Activated T-helper 2 cell treated with anti-CD3 and anti-CD28 coated beads, Interferon-gamma antibody, Interleukin-2, Interleukin-4, amounts not matched to agents 10 μg/mL and 5 μg/mL and 100 μg/mL, durations not matched to agents 14 hours and 24 hours and 36 hours (primary cell): ENCODE results near the gene IDNK. TPM values are rescaled to one million over a fixed set of nuclear protein-coding genes. Genes with fewer than 3 reads are reported as not detected.
A peak's percentile ranks its signal among the peaks of the same experiment; 100 is the strongest.

Experiments used
- DNase-seq: peaks from one replicate; pipeline ENCODE4 v3.0.0; 2021; ENCODE audit warnings: low spot score
- H3K27ac Mint-ChIP-seq: one replicate; pipeline ENCODE4 v1.8.0; 2021; ENCODE audit warnings: mixed read lengths
- H3K27me3 Mint-ChIP-seq: one replicate; pipeline ENCODE4 v1.8.0; 2021; ENCODE audit warnings: low read depth, mixed read lengths
- H3K36me3 Mint-ChIP-seq: one replicate; pipeline ENCODE4 v1.8.0; 2021; ENCODE audit warnings: low read depth, mixed read lengths
- H3K4me1 Mint-ChIP-seq: one replicate; pipeline ENCODE4 v1.8.0; 2021; ENCODE audit warnings: low read depth, mixed read lengths
- H3K4me3 Mint-ChIP-seq: one replicate; pipeline ENCODE4 v1.8.0; 2021; ENCODE audit warnings: low read depth, mild to moderate bottlenecking, moderate library complexity, mixed read lengths
- H3K9me3 Mint-ChIP-seq: one replicate; pipeline ENCODE4 v1.8.0; 2021; ENCODE audit warnings: mixed read lengths
- intact Hi-C: fragments of 100-400 bp; cut with micrococcal nuclease; formaldehyde crosslinking; loops from one replicate; pipeline ENCODE4 v1.15.1; 2023
- total RNA-seq: library from RNA; stranded (reverse); gene quantifications from 2 replicates; pipeline ENCODE4 v1.2.3, GENCODE V29; 2022

Gene IDNK
- total RNA-seq, 1 donor from 2014 or later: 4.9 TPM

DNA sequence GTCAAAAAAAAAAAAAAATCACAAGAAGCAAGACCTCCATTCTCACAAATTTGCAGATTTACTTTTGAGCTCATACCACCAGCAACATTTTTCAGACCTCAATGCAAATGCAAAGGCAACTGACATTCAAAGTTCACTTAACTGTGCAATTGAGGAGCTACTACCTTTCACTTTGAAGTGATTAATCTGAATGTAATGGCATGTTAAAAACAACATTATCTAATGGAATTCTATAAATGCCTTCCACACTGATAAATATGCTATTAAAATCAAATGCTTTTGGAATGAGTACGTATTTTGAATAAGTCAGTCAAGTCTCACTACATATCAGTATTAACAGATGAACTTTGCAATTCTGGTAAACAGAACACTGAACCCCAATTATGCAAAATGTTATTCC lies 52.5 kb downstream of the IDNK start:
- H3K4me1 Mint-ChIP-seq: peaks cover 10% of the 10 kb centered on the region
- intact Hi-C loops: no loop called here
- no peak overlapping the region for H3K4me3 Mint-ChIP-seq
- H3K27ac Mint-ChIP-seq: no peak overlapping the region
- DNase-seq: no peak
- no peaks in the 10 kb centered on the region for H3K9me3 Mint-ChIP-seq
- H3K27me3 Mint-ChIP-seq: no peaks in the 10 kb centered on the region
- H3K36me3 Mint-ChIP-seq: peaks cover 76% of the 10 kb centered on the region

GRCh38 chr9:83677596-83677995 lies 54.7 kb downstream of the IDNK start:
- no peak for DNase-seq
- H3K4me1 Mint-ChIP-seq: peaks cover 17% of the 10 kb centered on the region
- H3K9me3 Mint-ChIP-seq: no peaks in the 10 kb centered on the region
- no peak overlapping the region for H3K27ac Mint-ChIP-seq
- intact Hi-C loops: no loop called here
- peaks cover 77% of the 10 kb centered on the region for H3K36me3 Mint-ChIP-seq
- no peak overlapping the region for H3K4me3 Mint-ChIP-seq
- no peaks in the 10 kb centered on the region for H3K27me3 Mint-ChIP-seq

GRCh38 chr9:83680233-83680632 lies 57.3 kb downstream of the IDNK start:
- H3K36me3 Mint-ChIP-seq: peaks cover 71% of the 10 kb centered on the region
- no peak overlapping the region for H3K27ac Mint-ChIP-seq
- no peaks in the 10 kb centered on the region for H3K9me3 Mint-ChIP-seq
- no peak for DNase-seq
- H3K4me1 Mint-ChIP-seq: peaks cover 16% of the 10 kb centered on the region
- H3K27me3 Mint-ChIP-seq: no peaks in the 10 kb centered on the region
- intact Hi-C loops: no loop called here
- no peak overlapping the region for H3K4me3 Mint-ChIP-seq

DNA sequence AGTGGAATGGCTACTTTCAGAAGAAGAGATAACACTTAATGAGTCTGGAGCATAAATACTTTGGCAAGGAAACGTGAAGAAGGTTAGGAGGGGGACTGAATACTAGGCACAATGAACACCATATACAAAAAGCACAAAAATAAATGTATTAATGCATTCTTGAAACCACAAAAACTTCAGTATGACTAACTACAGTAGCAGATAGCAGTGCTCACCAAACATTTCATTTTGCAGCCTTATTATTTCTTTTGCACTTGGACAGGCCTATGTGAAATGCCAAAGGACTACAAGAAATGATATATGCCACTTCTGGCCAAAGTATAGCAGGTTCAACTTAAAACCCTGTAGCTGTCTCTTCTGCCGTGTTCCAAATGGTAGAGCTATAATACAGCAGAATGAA lies 58.5 kb downstream of the IDNK start:
- intact Hi-C loops: no loop called here
- no peaks in the 10 kb centered on the region for H3K27me3 Mint-ChIP-seq
- no peak overlapping the region for H3K4me3 Mint-ChIP-seq
- H3K27ac Mint-ChIP-seq: peak overlapping the region; percentile 2
- peaks cover 62% of the 10 kb centered on the region for H3K36me3 Mint-ChIP-seq
- no peaks in the 10 kb centered on the region for H3K9me3 Mint-ChIP-seq
- peaks cover 19% of the 10 kb centered on the region for H3K4me1 Mint-ChIP-seq
- DNase-seq: no peak

- Mint-ChIP-seq H3K4me3 (no peak overlapping the region), H3K36me3 (peaks cover 14% of the 10 kb centered on the region), H3K4me1 (peaks cover 44% of the 10 kb centered on the region), H3K27ac (peak overlapping the region; percentile 62), H3K9me3 (no peaks in the 10 kb centered on the region), H3K27me3 (no peaks in the 10 kb centered on the region)
- intact Hi-C loops: loop anchor here (1.0 kb wide), 1 partner anchor 17 kb away; no protein-coding TSS in a partner anchor
- DNase-seq: no peak
Observed at GRCh38 chr9:83688921-83689320, 66.0 kb downstream of the IDNK start.

DNA sequence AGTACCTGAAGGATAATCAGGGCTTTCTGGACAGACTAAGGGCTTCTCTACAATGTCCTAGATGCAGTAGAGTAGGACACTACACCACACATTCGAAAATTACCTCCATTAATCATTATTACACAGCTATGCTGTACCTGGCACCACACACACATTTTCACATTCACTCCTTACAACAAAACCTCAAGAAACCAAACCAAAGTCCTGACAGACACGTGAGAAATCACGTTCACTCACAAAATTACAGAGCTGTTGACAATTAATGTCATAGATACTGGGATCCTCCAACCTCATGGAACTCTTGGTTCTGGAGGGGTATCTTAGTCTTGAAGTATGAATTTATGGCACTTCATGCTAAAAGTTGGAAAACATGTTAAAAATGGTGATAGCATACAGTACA lies 68.5 kb downstream of the IDNK start:
- Mint-ChIP-seq H3K4me3 (no peak overlapping the region), H3K4me1 (peaks cover 45% of the 10 kb centered on the region)

More for the DNA sequence above, 68.5 kb downstream of the IDNK start:
- H3K36me3 Mint-ChIP-seq: peaks cover 16% of the 10 kb centered on the region
- H3K27me3 Mint-ChIP-seq: no peaks in the 10 kb centered on the region
- no peaks in the 10 kb centered on the region for H3K9me3 Mint-ChIP-seq
- no peak for DNase-seq
- intact Hi-C loops: no loop called here
- no peak overlapping the region for H3K27ac Mint-ChIP-seq

Other genes starting within 250 kb of the IDNK start
- 0.34 and 0.51 TPM in 2 replicates for gene FRMD3, start 84.7 kb upstream of the IDNK start, total RNA-seq
- 138 and 140 TPM in 2 replicates for gene UBQLN1, start 84.8 kb downstream of the IDNK start, total RNA-seq
- 2.7 and 2.8 TPM in 2 replicates for gene GKAP1, start 194.6 kb downstream of the IDNK start, total RNA-seq